PC-9 (cell line): ENCODE data around the gene CCN6. TPM values are rescaled to one million over a fixed set of nuclear protein-coding genes. Genes with fewer than 3 reads are reported as not detected.

Experiments used
- BruUV-seq: library from RNA; stranded (reverse); fragments of 400-500 nt; replicated peaks from 2 replicates; lab custom pipeline; 2021; lab: Mats Ljungman, UMichigan
- CTCF ChIA-PET: fragments of 300-600 bp; sonication (Branson Sonifier 250); formaldehyde crosslinking; loops from one replicate; lab custom pipeline; 2022; ENCODE audit warnings: antibody characterized with exemption; lab: Charles Lee
- POLR2A ChIA-PET: fragments of 300-600 bp; sonication (Branson Sonifier 250); formaldehyde crosslinking; loops from one replicate; lab custom pipeline; 2022; ENCODE audit warnings: antibody characterized with exemption; ENCODE audit not compliant: unreplicated experiment; lab: Charles Lee
- DNase-seq, 2 experiments: peaks; one replicate each; pipeline versions ENCODE4 v3.0.0 to v3.0.0-alpha.2; 2015 to 2022; ENCODE audit warnings: mixed read lengths in 1 of 2
- H2AFZ ChIP-seq: fragments of 200-600 bp; sonication (generic); 2 replicates; pipeline ENCODE4 v1.8.1; 2017; ENCODE audit warnings: antibody characterized with exemption
- H3F3A ChIP-seq: fragments of 200-600 bp; sonication (generic); 2 replicates; pipeline ENCODE4 v1.8.1; 2017; ENCODE audit warnings: antibody characterized with exemption, mild to moderate bottlenecking, low read depth; ENCODE audit not compliant: insufficient read depth
- H3K27ac ChIP-seq: fragments of 200-600 bp; sonication (generic); 2 replicates; pipeline ENCODE4 v1.6.1; 2016; ENCODE audit warnings: mixed run types
- H3K27me3 ChIP-seq: fragments of 200-600 bp; sonication (generic); 2 replicates; pipeline ENCODE4 v1.6.1; 2016; ENCODE audit warnings: low read depth, mixed run types; ENCODE audit not compliant: insufficient read depth
- H3K36me3 ChIP-seq: fragments of 200-600 bp; sonication (generic); 2 replicates; pipeline ENCODE4 v1.6.1; 2016; ENCODE audit warnings: low read depth, mixed run types
- H3K4me1 ChIP-seq: fragments of 200-600 bp; sonication (generic); replicated peaks from 2 replicates; pipeline ENCODE4 v1.6.1; 2016; ENCODE audit warnings: mixed run types; ENCODE audit not compliant: insufficient read depth
- H3K4me2 ChIP-seq: fragments of 200-600 bp; sonication (generic); 2 replicates; pipeline ENCODE4 v1.6.1; 2017; ENCODE audit warnings: mixed run types
- H3K4me3 ChIP-seq: fragments of 200-600 bp; sonication (generic); 2 replicates; pipeline ENCODE4 v1.6.1; 2016; ENCODE audit warnings: mixed run types
- H3K79me2 ChIP-seq: fragments of 200-600 bp; sonication (generic); 2 replicates; pipeline ENCODE4 v1.6.1; 2017; ENCODE audit warnings: low read depth, mixed run types
- H3K9me2 ChIP-seq: fragments of 200-600 bp; sonication (generic); 2 replicates; pipeline ENCODE4 v1.8.1; 2017; ENCODE audit warnings: mild to moderate bottlenecking; ENCODE audit not compliant: insufficient read depth
- H3K9me3 ChIP-seq: fragments of 200-600 bp; sonication (generic); 2 replicates; pipeline ENCODE4 v1.8.1; 2016; ENCODE audit warnings: low read depth; ENCODE audit not compliant: insufficient read depth
- H4K20me1 ChIP-seq: fragments of 200-600 bp; sonication (generic); 2 replicates; pipeline ENCODE4 v1.8.1; 2017; ENCODE audit not compliant: insufficient read depth
- EZH2 ChIP-seq: fragments of 200-600 bp; sonication (generic); IDR thresholded peaks from 2 replicates; pipeline ENCODE4 v1.8.0; 2017; ENCODE audit warnings: antibody characterized with exemption, low read depth
- intact Hi-C: fragments of 100-400 bp; cut with micrococcal nuclease; formaldehyde crosslinking; loops from one replicate; pipeline ENCODE4 v1.10.0; 2022; ENCODE audit not compliant: unreplicated experiment
- total RNA-seq: library from RNA; stranded (reverse); gene quantifications from 2 replicates; pipeline ENCODE4 v1.2.3, GENCODE V29; 2021
- TF ChIP-seq, protein P1 (sequence below): fragments of 200-600 bp; sonication (generic); conservative IDR thresholded peaks from 2 replicates; pipeline ENCODE4 v1.6.1; 2017; ENCODE audit warnings: mixed run types, antibody characterized with exemption, mild to moderate bottlenecking, moderate library complexity

Gene CCN6
- total RNA-seq, 1 experiment from 2014 or later = not detected

- no TSS peak for BruUV-seq
- intact Hi-C loops = no loop called here
- Histone ChIP-seq H2AFZ (no peak overlapping the region), H3K36me3 (no peaks in the 10 kb centered on the region), H3K4me2 (no peak overlapping the region), H3F3A (no peaks in the 10 kb centered on the region), H3K27ac (no peak overlapping the region), H3K9me2 (no peaks in the 10 kb centered on the region), H3K4me1 (0 out of 2 replicates have a peak, but pooled peaks cover 4% of the 10 kb centered on the region), H3K9me3 (no peaks in the 10 kb centered on the region), H3K4me3 (no peak overlapping the region), H4K20me1 (no peaks in the 10 kb centered on the region), H3K79me2 (no peaks in the 10 kb centered on the region), H3K27me3 (no peaks in the 10 kb centered on the region)
- ChIA-PET POLR2A (no interaction called here), CTCF (interaction anchor here (0.6 kb wide), 2 partner anchors 22 to 400 kb away, joined by 3 read pairs; no protein-coding TSS in a partner anchor)
- no peak for DNase-seq
- TF ChIP-seq, protein P1, sequence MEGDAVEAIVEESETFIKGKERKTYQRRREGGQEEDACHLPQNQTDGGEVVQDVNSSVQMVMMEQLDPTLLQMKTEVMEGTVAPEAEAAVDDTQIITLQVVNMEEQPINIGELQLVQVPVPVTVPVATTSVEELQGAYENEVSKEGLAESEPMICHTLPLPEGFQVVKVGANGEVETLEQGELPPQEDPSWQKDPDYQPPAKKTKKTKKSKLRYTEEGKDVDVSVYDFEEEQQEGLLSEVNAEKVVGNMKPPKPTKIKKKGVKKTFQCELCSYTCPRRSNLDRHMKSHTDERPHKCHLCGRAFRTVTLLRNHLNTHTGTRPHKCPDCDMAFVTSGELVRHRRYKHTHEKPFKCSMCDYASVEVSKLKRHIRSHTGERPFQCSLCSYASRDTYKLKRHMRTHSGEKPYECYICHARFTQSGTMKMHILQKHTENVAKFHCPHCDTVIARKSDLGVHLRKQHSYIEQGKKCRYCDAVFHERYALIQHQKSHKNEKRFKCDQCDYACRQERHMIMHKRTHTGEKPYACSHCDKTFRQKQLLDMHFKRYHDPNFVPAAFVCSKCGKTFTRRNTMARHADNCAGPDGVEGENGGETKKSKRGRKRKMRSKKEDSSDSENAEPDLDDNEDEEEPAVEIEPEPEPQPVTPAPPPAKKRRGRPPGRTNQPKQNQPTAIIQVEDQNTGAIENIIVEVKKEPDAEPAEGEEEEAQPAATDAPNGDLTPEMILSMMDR = no peak
- no peak for TF ChIP-seq EZH2
These were observed 38.2 kb upstream of the CCN6 start for GRCh38 chr6:112015725-112016124.

- H3K4me3 ChIP-seq = no peak overlapping the region
- H3K4me2 ChIP-seq = no peak overlapping the region
- no peaks in the 10 kb centered on the region for H3K79me2 ChIP-seq
- H3K27ac ChIP-seq = no peak overlapping the region
- ChIA-PET CTCF (interaction anchor here (0.6 kb wide), 1 partner anchor 400 kb away, joined by 3 read pairs; no protein-coding TSS in a partner anchor), POLR2A (no interaction called here)
- H2AFZ ChIP-seq = no peak overlapping the region
- BruUV-seq = no TSS peak
- H3K27me3 ChIP-seq = no peaks in the 10 kb centered on the region
- no peak for DNase-seq
- intact Hi-C loops = no loop called here
- H4K20me1 ChIP-seq = no peaks in the 10 kb centered on the region
- no peak for TF ChIP-seq EZH2
- TF ChIP-seq, protein P1 = no peak
- no peaks in the 10 kb centered on the region for H3K9me2 ChIP-seq
- 0 out of 2 replicates have a peak, but pooled peaks cover 4% of the 10 kb centered on the region for H3K4me1 ChIP-seq
- no peaks in the 10 kb centered on the region for H3F3A ChIP-seq
- H3K9me3 ChIP-seq = no peaks in the 10 kb centered on the region
- no peaks in the 10 kb centered on the region for H3K36me3 ChIP-seq
These were observed 37.6 kb upstream of the CCN6 start for GRCh38 chr6:112016320-112016719.

DNA sequence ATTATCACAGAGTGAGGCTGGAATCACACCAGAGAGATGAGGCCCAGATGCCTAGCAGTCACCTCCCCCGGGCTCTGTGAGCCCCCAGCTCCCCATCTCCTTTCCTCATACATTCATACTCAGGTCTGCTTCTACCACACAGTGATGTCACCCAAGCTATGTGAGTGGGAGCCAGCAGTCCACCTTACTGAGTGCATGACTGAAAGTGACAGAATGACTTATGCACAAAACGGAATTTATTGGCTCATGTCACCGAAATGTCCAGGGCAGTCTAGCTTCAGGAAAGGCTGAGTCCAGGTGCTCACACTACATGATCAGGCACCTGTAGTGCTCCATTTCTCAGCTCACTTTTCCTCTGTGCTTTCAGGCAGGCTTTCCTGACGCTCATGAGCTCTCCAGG lies 36.7 kb upstream of the CCN6 start:
- H3K27ac ChIP-seq = no peak overlapping the region
- no peaks in the 10 kb centered on the region for H3K9me2 ChIP-seq
- no peaks in the 10 kb centered on the region for H3K36me3 ChIP-seq
- H4K20me1 ChIP-seq = no peaks in the 10 kb centered on the region
- no peak overlapping the region for H2AFZ ChIP-seq
- no peaks in the 10 kb centered on the region for H3K27me3 ChIP-seq
- CTCF ChIA-PET = no interaction called here
- H3K4me3 ChIP-seq = no peak overlapping the region
- H3K79me2 ChIP-seq = no peaks in the 10 kb centered on the region
- TF ChIP-seq EZH2 = no peak
- TF ChIP-seq, protein P1 = no peak
- intact Hi-C loops = no loop called here
- H3F3A ChIP-seq = no peaks in the 10 kb centered on the region
- no peaks in the 10 kb centered on the region for H3K9me3 ChIP-seq
- 0 out of 2 replicates have a peak, but pooled peaks cover 4% of the 10 kb centered on the region for H3K4me1 ChIP-seq
- POLR2A ChIA-PET = no interaction called here
- DNase-seq = no peak
- BruUV-seq = no TSS peak
- no peak overlapping the region for H3K4me2 ChIP-seq
